ENCODE measurements around the gene BUB1.

The BUB1 gene

DNA sequence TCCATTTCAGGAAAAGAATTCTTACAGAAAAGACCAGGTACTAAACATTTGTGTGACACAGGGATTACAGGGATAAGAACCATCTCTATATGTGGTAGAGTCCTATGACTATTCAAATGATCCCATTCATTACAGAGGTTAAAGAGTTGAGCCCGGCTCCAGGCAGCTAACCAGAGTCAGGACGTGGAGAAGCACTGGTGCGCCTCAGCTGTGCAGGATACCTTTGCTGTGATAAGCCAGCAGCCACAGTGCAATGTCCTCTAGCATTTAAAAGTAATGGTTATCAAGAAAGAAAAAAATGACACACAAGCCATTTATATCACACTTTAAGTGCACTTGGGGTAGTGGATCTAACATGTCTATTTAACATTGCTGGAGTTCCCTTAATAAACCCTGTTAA is 17.3 kb downstream of the BUB1 start:
- no peak for DNase-seq
- Histone ChIP-seq H3K9me3 (ENCODE audit: severe bottlenecking) (no peaks in the 10 kb centered on the region), H3K27ac (no peak overlapping the region), H3K27me3 (ENCODE audit: insufficient read depth, low read depth, severe bottlenecking) (no peaks in the 10 kb centered on the region), H3K4me3 (ENCODE audit: low read depth, low read length) (no peak overlapping the region), H3K36me3 (peaks cover 76% of the 10 kb centered on the region)
- TF ChIP-seq, protein P1, sequence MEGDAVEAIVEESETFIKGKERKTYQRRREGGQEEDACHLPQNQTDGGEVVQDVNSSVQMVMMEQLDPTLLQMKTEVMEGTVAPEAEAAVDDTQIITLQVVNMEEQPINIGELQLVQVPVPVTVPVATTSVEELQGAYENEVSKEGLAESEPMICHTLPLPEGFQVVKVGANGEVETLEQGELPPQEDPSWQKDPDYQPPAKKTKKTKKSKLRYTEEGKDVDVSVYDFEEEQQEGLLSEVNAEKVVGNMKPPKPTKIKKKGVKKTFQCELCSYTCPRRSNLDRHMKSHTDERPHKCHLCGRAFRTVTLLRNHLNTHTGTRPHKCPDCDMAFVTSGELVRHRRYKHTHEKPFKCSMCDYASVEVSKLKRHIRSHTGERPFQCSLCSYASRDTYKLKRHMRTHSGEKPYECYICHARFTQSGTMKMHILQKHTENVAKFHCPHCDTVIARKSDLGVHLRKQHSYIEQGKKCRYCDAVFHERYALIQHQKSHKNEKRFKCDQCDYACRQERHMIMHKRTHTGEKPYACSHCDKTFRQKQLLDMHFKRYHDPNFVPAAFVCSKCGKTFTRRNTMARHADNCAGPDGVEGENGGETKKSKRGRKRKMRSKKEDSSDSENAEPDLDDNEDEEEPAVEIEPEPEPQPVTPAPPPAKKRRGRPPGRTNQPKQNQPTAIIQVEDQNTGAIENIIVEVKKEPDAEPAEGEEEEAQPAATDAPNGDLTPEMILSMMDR (IDR thresholded peaks at IDR 0.05; ENCODE audit: low read depth, low read length) = no peak

- Histone ChIP-seq H3K27me3 (ENCODE audit: insufficient read depth, low read depth, severe bottlenecking) (no peaks in the 10 kb centered on the region), H3K4me3 (ENCODE audit: low read depth, low read length) (no peak overlapping the region), H3K27ac (no peak overlapping the region), H3K9me3 (ENCODE audit: severe bottlenecking) (no peaks in the 10 kb centered on the region), H3K36me3 (peaks cover 78% of the 10 kb centered on the region)
- TF ChIP-seq, protein P1 (IDR thresholded peaks at IDR 0.05; ENCODE audit: low read depth, low read length) = no peak
- no peak for DNase-seq
Measured at GRCh38 chr2:110659248-110659647, 18.6 kb downstream of the BUB1 start.

DNA sequence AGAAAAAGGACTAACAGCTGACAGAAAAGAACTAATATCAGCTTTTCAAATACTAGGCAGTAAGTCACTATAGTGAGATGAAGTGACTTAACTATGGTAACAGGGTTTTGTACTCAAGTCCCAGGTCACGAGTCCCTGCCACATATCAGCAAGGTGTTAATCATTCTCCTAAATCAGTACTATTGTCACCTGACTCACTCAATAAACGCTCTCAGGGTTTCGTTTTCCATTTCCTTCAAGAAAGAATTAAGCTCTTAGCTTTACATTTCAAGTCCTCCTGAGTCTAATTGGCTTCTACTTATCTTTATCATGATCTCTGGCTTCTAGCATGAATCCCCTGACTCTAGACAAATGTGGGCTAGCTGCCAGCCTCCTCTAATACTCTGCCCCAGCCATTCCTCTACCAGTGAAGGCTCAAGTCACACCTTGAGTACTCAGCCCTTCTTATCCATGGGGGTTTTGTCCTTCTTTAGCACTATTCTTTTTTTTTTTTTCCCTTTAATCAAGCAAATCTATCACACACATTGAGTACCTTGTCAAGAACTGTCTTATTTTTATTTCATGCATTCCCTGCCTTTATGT is 20.0 kb downstream of the BUB1 start:
- Histone ChIP-seq H3K27me3 (ENCODE audit: insufficient read depth, low read depth, severe bottlenecking) (no peaks in the 10 kb centered on the region), H3K9me3 (ENCODE audit: severe bottlenecking) (no peaks in the 10 kb centered on the region), H3K36me3 (peaks cover 86% of the 10 kb centered on the region), H3K27ac (no peak overlapping the region), H3K4me3 (ENCODE audit: low read depth, low read length) (no peak overlapping the region)
- no peak for DNase-seq
- TF ChIP-seq, protein P1 (IDR thresholded peaks at IDR 0.05; ENCODE audit: low read depth, low read length) = no peak

DNA sequence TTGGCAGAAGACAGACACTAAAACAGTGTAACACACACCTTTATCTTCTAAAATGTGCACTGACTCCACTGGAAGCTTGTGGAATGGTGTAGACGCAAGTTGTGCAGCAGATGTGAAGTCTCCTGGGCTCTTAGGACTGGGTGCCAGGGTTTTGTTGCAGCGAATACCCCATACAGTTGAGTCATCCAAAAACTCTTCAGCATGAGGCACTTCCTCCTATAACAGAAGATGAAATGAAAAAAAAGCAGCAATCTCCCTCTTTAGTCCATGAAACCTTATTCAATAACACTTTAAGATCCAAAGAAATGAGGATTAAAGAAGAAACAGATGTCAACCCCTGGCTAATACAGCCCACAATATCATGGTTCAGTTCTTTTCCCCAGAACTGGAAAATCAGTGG is 22.2 kb downstream of the BUB1 start:
- no peak for DNase-seq
- TF ChIP-seq, protein P1 (IDR thresholded peaks at IDR 0.05; ENCODE audit: low read depth, low read length) = no peak
- no peak overlapping the region for H3K4me3 ChIP-seq (ENCODE audit: low read depth, low read length)
- no peaks in the 10 kb centered on the region for H3K27me3 ChIP-seq (ENCODE audit: insufficient read depth, low read depth, severe bottlenecking)
- no peak overlapping the region for H3K27ac ChIP-seq
- H3K36me3 ChIP-seq = peaks cover 83% of the 10 kb centered on the region
- H3K9me3 ChIP-seq (ENCODE audit: severe bottlenecking) = no peaks in the 10 kb centered on the region

GRCh38 chr2:110653861-110654260 is 24.0 kb downstream of the BUB1 start:
- TF ChIP-seq, protein P1 (IDR thresholded peaks at IDR 0.05; ENCODE audit: low read depth, low read length) = no peak
- no peaks in the 10 kb centered on the region for H3K27me3 ChIP-seq (ENCODE audit: insufficient read depth, low read depth, severe bottlenecking)
- H3K9me3 ChIP-seq (ENCODE audit: severe bottlenecking) = no peaks in the 10 kb centered on the region
- H3K27ac ChIP-seq = no peak overlapping the region
- DNase-seq = no peak
- H3K4me3 ChIP-seq (ENCODE audit: low read depth, low read length) = no peak overlapping the region
- peaks cover 80% of the 10 kb centered on the region for H3K36me3 ChIP-seq

GRCh38 chr2:110650346-110650745 is 27.5 kb downstream of the BUB1 start:
- TF ChIP-seq, protein P1 (IDR thresholded peaks at IDR 0.05; ENCODE audit: low read depth, low read length) = no peak
- H3K4me3 ChIP-seq (ENCODE audit: low read depth, low read length) = no peak overlapping the region
- H3K27me3 ChIP-seq (ENCODE audit: insufficient read depth, low read depth, severe bottlenecking) = no peaks in the 10 kb centered on the region
- no peak for DNase-seq
- peaks cover 50% of the 10 kb centered on the region for H3K36me3 ChIP-seq
- no peaks in the 10 kb centered on the region for H3K9me3 ChIP-seq (ENCODE audit: severe bottlenecking)
- H3K27ac ChIP-seq = no peak overlapping the region

All from WERI-Rb-1 (cell line).